Rectal smooth muscle tissue (tissue), 1 donor: ENCODE data around the gene UST.
"Not testable (repeated sequence)": the region's sequence is repeated elsewhere in the genome, so short reads cannot be mapped to it uniquely, and the experiment has no call there.

ENCODE experiments used
- H3K27ac ChIP-seq: one replicate; pipeline ENCODE4 v1.7.0; 2013; ENCODE audit warnings: low read depth, low read length, inconsistent platforms
- H3K27me3 ChIP-seq: one replicate; pipeline ENCODE4 v1.7.0; 2013; ENCODE audit warnings: low read length; ENCODE audit not compliant: control insufficient read depth, insufficient read depth
- H3K36me3 ChIP-seq: one replicate; pipeline ENCODE4 v1.7.0; 2013; ENCODE audit warnings: low read length; ENCODE audit not compliant: control insufficient read depth, insufficient read depth
- H3K4me1 ChIP-seq: one replicate; pipeline ENCODE4 v1.7.0; 2013; ENCODE audit warnings: low read length; ENCODE audit not compliant: control insufficient read depth, insufficient read depth
- H3K4me3 ChIP-seq: one replicate; pipeline ENCODE4 v1.7.0; 2013; ENCODE audit warnings: low read length
- H3K9ac ChIP-seq: one replicate; pipeline ENCODE4 v1.7.0; 2013; ENCODE audit warnings: low read length

The UST gene

GRCh38 chr6:148880742-148881141, 133.9 kb downstream of the UST start:
- H3K27ac ChIP-seq, H3K27me3 ChIP-seq, H3K4me3 ChIP-seq, H3K9ac ChIP-seq, H3K36me3 ChIP-seq, H3K4me1 ChIP-seq: not testable (repeated sequence)

GRCh38 chr6:148881593-148882311, 134.9 kb downstream of the UST start:
- no peak overlapping the region for H3K27ac ChIP-seq

GRCh38 chr6:148883270-148883669, 136.4 kb downstream of the UST start:
- H3K4me3 ChIP-seq, result no peak overlapping the region
- H3K27me3 ChIP-seq, result no peaks in the 10 kb centered on the region
- no peaks in the 10 kb centered on the region for H3K36me3 ChIP-seq
- no peak overlapping the region for H3K9ac ChIP-seq
- H3K4me1 ChIP-seq, result peaks cover 11% of the 10 kb centered on the region
- no peak overlapping the region for H3K27ac ChIP-seq

More at GRCh38 chr6:148881593-148882311, 134.9 kb downstream of the UST start:
- no peak overlapping the region for H3K4me3 ChIP-seq
- no peak overlapping the region for H3K9ac ChIP-seq
- no peaks in the 10 kb centered on the region for H3K27me3 ChIP-seq
- no peaks in the 10 kb centered on the region for H3K36me3 ChIP-seq
- H3K4me1 ChIP-seq, result peaks cover 11% of the 10 kb centered on the region

- Histone ChIP-seq H3K27ac (no peak overlapping the region), H3K36me3 (no peaks in the 10 kb centered on the region), H3K9ac (no peak overlapping the region), H3K27me3 (no peaks in the 10 kb centered on the region), H3K4me1 (peaks cover 17% of the 10 kb centered on the region), H3K4me3 (no peak overlapping the region)
These were observed 137.6 kb downstream of the UST start for GRCh38 chr6:148884461-148884860.

GRCh38 chr6:148885136-148885865, 138.5 kb downstream of the UST start:
- H3K27ac ChIP-seq, result peak overlapping the region; percentile 56
- H3K4me3 ChIP-seq, result no peak overlapping the region

GRCh38 chr6:148885925-148886845, 139.4 kb downstream of the UST start:
- no peak overlapping the region for H3K4me3 ChIP-seq
- peaks cover 17% of the 10 kb centered on the region for H3K4me1 ChIP-seq
- no peaks in the 10 kb centered on the region for H3K27me3 ChIP-seq
- no peaks in the 10 kb centered on the region for H3K36me3 ChIP-seq
- peak overlapping the region; percentile 56 for H3K27ac ChIP-seq
- no peak overlapping the region for H3K9ac ChIP-seq

More at GRCh38 chr6:148885136-148885865, 138.5 kb downstream of the UST start:
- no peaks in the 10 kb centered on the region for H3K27me3 ChIP-seq
- peaks cover 17% of the 10 kb centered on the region for H3K4me1 ChIP-seq
- H3K9ac ChIP-seq, result no peak overlapping the region
- no peaks in the 10 kb centered on the region for H3K36me3 ChIP-seq

- Histone ChIP-seq H3K36me3 (no peaks in the 10 kb centered on the region), H3K4me1 (peaks cover 17% of the 10 kb centered on the region), H3K9ac (no peak overlapping the region), H3K4me3 (no peak overlapping the region), H3K27ac (no peak overlapping the region), H3K27me3 (no peaks in the 10 kb centered on the region)
These were observed 140.4 kb downstream of the UST start for GRCh38 chr6:148887181-148887580.

GRCh38 chr6:148888856-148889255, 142.0 kb downstream of the UST start:
- no peak overlapping the region for H3K27ac ChIP-seq
- H3K9ac ChIP-seq, result no peak overlapping the region
- peaks cover 17% of the 10 kb centered on the region for H3K4me1 ChIP-seq
- no peaks in the 10 kb centered on the region for H3K36me3 ChIP-seq
- H3K27me3 ChIP-seq, result no peaks in the 10 kb centered on the region
- no peak overlapping the region for H3K4me3 ChIP-seq

- peaks cover 17% of the 10 kb centered on the region for H3K4me1 ChIP-seq
- H3K36me3 ChIP-seq, result no peaks in the 10 kb centered on the region
- H3K9ac ChIP-seq, result no peak overlapping the region
- H3K27ac ChIP-seq, result no peak overlapping the region
- H3K4me3 ChIP-seq, result no peak overlapping the region
- H3K27me3 ChIP-seq, result no peaks in the 10 kb centered on the region
These were observed 143.3 kb downstream of the UST start for GRCh38 chr6:148890096-148890495.

- Histone ChIP-seq H3K36me3 (no peaks in the 10 kb centered on the region), H3K9ac (no peak overlapping the region), H3K27ac (no peak overlapping the region), H3K27me3 (no peaks in the 10 kb centered on the region), H3K4me3 (no peak overlapping the region), H3K4me1 (peaks cover 14% of the 10 kb centered on the region)
These were observed 144.0 kb downstream of the UST start for GRCh38 chr6:148890652-148891404.

GRCh38 chr6:148891405-148891783, 144.6 kb downstream of the UST start:
- Histone ChIP-seq H3K4me1 (peaks cover 9% of the 10 kb centered on the region), H3K9ac (no peak overlapping the region), H3K27me3 (no peaks in the 10 kb centered on the region), H3K4me3 (no peak overlapping the region), H3K36me3 (no peaks in the 10 kb centered on the region), H3K27ac (no peak overlapping the region)

GRCh38 chr6:148892247-148892646, 145.4 kb downstream of the UST start:
- Histone ChIP-seq H3K9ac (no peak overlapping the region), H3K27ac (no peak overlapping the region), H3K4me1 (peaks cover 6% of the 10 kb centered on the region), H3K36me3 (no peaks in the 10 kb centered on the region), H3K4me3 (no peak overlapping the region), H3K27me3 (no peaks in the 10 kb centered on the region)
